Measurements from ENCODE around the gene ZNF280D.

GRCh38 chr15:56763141-56763895, 30.0 kb upstream of the ZNF280D start:
- no peak for TF ChIP-seq ZNF274 (IDR thresholded peaks at IDR 0.05; ENCODE audit: low read depth, low read length)
- no peak for TF ChIP-seq SUZ12 (IDR thresholded peaks at IDR 0.05; ENCODE audit: extremely low read depth, insufficient read depth, insufficient read length)
- TF ChIP-seq YY1 (IDR thresholded peaks at IDR 0.05; ENCODE audit: insufficient read depth, insufficient read length): no peak
